Left hindlimb (tissue), 1 donor: ENCODE results near the gene EPHA5.

Experiments used
- DNase-seq: peaks from one replicate; pipeline ENCODE4 v3.0.0-alpha.2; 2018

EPHA5 gene

DNA sequence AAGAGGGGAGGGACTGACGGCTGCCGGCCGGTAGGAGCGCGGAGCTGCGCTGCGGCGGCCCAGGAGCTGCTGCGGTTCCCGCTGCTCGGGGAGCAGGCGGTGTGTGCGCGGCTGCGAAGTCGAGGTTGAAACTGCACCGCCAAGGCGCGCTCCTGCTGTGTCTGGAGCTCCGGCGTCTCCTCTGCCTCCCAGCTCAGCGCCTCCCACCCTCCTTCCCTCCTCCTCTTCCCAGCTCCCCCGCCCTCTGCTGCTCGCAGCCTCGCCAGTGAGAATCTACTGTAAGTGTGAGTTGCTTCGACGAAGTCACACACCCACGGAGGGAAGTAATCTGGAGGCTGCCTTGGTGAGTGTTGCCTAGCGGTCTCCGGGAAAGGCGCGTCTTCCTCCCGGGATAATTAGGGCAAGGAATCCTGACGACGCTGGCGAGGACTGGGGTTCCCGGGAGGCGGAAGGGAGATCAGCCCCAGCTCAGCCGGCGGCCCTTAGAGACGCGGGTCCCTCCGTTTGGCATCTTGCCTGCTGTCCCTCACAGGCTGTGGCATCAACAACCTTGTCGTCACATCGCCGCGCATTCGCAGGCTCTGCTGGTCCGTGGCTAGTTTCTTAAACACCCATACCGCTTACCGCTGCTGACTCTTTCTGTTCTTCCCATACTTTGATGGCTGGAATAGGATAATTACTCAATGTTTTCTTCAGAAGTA, at the start of gene EPHA5:
EPHA5 (minus strand) TSS at position 159 of the 701 bp plus-strand sequence. CDS start 747 bp downstream, outside the sequence.
- peak; percentile 89 for DNase-seq

- no peak for DNase-seq
These were observed 49.3 kb upstream of the EPHA5 start for GRCh38 chr4:65719635-65720034.

DNA sequence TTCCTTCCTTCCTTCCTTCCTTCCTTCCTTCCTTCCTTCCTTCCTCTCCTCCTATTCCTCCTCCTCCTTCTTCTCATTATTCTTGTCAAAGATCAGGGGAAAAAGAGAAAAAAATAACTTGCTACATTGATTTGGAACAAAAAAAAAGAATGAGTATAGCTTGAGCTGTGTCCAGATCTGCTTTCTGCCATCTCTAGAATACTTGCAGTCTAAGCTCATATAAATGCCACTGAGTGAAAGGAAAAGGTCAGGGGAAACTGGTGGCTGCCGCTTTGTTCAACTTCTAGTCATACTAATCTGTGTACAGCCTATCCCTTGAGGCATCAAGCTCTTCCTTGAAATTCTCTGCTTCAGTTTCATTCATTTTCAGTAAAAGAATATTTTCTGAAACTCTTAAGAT, 28.3 kb upstream of the EPHA5 start:
- DNase-seq: no peak

GRCh38 chr4:65696436-65696835, 26.1 kb upstream of the EPHA5 start:
- DNase-seq: no peak

DNA sequence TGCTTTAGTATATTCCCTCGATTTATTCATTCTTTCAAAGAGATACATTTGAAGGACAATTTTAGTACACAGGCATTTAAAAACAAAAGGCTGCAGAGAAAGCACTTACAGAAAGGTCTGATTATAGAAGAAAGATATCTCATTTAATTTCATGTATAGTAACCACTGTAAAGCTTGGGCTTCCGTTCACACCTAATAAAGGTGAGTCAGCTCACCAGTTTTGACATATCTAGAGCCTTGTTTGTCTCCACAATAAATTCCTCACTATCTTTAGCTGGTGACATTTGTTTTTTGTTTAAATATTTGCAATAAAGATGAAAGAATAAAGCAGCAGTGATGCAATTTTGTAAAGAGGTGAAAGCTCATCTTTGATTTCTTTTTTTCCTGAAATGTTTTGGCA, 1.1 kb upstream of the EPHA5 start:
- no peak for DNase-seq

- DNase-seq: no peak
These were observed 314 bp downstream of the EPHA5 start for GRCh38 chr4:65670020-65670330.

DNA sequence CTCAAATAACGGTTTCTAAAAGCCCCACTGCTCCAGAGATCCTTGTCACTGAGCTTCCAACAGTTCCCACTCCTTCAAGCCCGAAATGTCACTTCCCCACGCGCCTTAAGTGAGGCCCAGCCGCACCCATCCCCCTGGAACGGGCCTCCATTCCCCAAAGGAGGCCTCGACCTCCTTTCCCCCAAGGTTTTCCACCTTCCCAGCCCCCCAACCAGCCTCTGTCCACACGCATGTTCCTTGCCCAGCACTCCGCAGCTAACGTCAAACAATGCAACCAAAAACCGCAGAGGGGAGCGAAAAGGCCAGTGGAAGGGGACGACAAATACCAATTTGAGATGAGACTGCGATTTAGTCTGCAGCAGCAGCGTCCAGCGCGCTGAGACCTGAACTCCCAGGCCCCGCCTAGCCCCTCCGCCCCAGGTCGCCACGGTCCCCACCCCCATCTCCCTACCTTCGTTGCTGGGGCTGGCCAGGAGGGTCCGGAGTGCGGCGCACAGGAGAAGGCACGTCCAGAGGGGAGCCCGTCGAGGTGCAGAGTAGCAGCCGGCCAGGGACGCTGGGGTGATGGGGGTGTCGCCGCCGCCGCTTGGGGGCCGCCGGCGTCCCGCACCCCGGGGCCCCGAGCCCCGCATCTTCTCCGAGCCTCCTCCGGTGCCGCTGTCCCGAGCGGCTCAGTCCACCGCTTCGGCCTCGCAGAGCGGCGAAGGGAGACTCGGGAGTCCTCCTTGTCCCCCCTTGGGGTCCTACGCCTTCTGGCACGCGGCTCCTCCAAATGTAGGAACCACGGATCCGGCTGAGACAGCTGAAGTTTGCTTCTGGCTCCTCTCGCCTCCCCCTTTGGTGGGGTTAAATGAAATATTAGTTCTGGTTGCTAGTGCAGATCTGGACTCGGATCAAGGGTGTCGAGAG, 924 bp downstream of the EPHA5 start:
- DNase-seq: peak; percentile 36

GRCh38 chr4:65668201-65669089, 1.8 kb downstream of the EPHA5 start:
- DNase-seq: peak; percentile 37

GRCh38 chr4:65667506-65668041, 2.7 kb downstream of the EPHA5 start:
- DNase-seq: no peak

DNA sequence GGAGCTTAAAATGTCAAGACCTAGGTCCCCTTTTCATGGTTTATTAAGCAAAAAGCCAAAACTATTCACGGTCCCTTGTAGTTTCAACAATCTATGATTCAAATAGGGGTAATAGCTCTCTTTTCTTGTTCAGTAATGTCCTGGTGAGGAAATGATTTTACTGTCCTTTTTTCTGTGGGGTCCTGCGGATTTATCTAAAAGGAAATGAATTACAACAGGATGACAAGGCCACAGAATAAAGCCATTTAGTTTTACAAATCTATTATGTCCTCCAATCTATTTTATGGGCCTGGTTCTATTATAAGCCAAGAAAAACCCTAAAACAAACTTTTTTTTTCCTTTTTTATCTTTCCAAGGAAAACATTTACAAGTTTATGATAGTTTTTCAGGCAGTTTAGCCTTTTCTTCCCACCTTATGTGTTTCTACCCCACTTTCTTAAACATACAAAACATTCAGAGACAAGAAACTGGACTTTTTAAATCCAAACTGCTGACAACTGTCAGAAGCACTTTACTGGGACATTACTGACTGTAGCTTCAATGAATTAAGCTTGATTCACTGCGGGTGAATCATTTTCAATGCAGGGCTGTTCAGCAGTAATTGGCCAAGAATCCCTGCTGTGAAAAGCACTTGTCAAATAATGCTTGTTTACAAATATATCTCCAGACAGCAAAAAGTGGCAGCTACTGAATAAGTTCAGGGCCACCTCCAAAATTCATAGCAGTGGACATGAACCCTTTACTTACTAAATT, 4.3 kb downstream of the EPHA5 start:
- no peak for DNase-seq

DNA sequence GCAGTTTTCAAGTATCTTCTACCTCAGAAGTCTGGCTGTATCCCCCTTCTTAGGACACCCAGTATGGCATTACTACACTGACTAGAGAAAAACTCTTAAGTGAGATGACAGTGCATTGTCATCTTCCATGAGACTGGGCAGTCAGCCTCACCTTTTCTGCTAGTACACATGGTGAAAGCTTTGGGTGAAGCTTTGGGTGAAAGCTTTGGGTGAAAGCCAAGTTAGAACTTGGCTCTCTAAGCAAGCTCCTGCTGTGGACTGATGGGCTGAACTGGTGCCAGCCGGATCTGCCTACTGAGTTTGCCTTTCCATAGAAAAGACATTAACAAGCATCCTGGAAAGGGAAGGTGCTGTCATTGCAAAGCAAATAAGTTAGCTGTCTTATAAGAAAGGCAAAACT, 8.8 kb downstream of the EPHA5 start:
- no peak for DNase-seq

GRCh38 chr4:65658117-65658516, 12.2 kb downstream of the EPHA5 start:
- no peak for DNase-seq

DNA sequence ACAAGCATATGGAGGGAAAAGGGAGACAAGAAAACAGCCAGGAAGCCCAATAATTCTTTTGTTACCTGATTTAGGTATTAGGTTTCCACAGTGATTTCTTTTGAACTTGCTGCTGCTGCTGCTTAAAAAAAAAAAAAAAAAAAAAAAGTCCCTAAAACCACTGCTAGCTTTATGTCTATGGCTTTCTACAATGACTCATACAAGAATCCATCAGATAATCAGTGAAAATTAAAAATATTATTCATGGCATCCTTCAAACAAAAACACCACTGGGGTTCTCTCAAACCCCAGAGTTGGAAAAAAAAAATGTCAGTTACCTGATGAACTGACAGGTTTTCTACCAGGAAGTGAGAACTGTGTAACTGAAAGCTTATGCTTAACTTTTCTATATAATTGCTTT, 14.3 kb downstream of the EPHA5 start:
- DNase-seq: no peak

DNA sequence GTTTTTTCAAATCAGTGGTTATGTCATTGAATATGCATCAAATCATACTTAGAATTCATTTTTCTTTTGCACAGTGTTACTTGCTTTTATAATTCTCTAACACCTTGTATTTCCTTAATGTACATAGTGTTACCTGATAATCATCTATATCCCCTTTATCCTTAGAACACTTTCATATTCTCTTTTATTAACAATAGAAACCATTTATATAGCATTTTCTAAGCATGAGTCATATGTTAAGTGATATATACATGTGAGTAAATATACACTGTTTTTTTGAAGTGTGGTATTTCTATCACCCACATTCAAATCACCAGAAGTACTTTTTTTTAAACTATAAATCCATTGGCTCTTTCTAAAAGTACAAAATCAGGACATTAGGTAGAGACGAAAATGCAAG, 15.3 kb downstream of the EPHA5 start:
- DNase-seq: no peak

GRCh38 chr4:65653740-65654361, 16.4 kb downstream of the EPHA5 start:
- DNase-seq: no peak

GRCh38 chr4:65651751-65652150, 18.5 kb downstream of the EPHA5 start:
- no peak for DNase-seq

- DNase-seq: no peak
These were observed 19.3 kb downstream of the EPHA5 start for GRCh38 chr4:65651031-65651430.

- no peak for DNase-seq
These were observed 24.2 kb downstream of the EPHA5 start for GRCh38 chr4:65646136-65646535.

- no peak for DNase-seq
These were observed 25.1 kb downstream of the EPHA5 start for GRCh38 chr4:65645185-65645584.

DNA sequence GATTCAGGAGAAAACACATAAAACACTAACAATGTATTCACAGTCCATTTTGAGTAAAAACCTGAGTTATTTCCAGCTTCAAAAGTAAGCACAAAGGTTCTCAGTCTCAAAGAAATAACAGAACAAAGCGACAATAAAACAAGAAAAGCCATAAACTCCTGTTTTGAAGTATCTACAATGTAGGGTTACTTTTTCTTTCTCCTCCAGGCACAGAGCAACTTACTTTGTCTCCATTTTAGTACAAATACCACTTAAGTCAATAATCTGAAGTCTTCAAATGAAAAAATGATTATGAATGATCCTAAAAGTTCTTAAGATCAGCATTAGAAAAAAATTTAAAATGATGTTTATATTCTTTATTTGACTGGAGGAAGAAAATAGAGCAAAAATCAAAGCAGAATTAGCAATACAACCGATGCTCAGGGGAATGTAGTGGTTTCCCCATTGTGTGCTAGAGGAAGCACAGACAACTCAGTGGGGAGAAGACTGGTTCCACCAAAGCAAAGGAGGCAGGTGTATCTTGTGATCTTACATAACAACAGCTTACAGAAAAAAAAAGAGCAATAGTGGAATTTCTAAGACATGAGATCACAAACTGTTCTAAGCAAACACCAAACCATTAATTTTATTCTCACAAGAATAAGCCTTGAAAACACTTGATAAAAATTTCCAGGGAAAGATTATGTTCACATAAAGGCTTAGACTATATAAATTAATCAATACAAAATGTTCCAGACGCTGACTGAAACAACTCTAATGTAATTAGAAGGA, 35.1 kb downstream of the EPHA5 start:
- DNase-seq: no peak

GRCh38 chr4:65624651-65625050, 45.6 kb downstream of the EPHA5 start:
- DNase-seq: no peak
